ENCODE results near the gene PADI3.
"Not testable (repeated sequence)": the region's sequence is repeated elsewhere in the genome, so short reads cannot be mapped to it uniquely, and the experiment has no call there.

The PADI3 gene

GRCh38 chr1:17305576-17306095, 56.7 kb downstream of the PADI3 start:
- DNase-seq (ENCODE audit: low spot score): no peak

GRCh38 chr1:17306407-17306806, 57.5 kb downstream of the PADI3 start:
- no peak for DNase-seq (ENCODE audit: low spot score)

- no peak for DNase-seq (ENCODE audit: low spot score)
Measured at GRCh38 chr1:17306921-17307320, 58.0 kb downstream of the PADI3 start.

GRCh38 chr1:17307329-17307728, 58.4 kb downstream of the PADI3 start:
- DNase-seq (ENCODE audit: low spot score): no peak

- DNase-seq (ENCODE audit: low spot score): no peak
Measured at GRCh38 chr1:17307946-17308345, 59.0 kb downstream of the PADI3 start, which contains the start of gene PADI4. TSS of gene PADI4 (plus strand) at chr1:17308197. CDS start at chr1:17308223, 26 bp downstream.

- no peak for DNase-seq (ENCODE audit: low spot score)
Measured at GRCh38 chr1:17308593-17308992, 59.7 kb downstream of the PADI3 start.

GRCh38 chr1:17309426-17310067, 60.6 kb downstream of the PADI3 start:
- no peak for DNase-seq (ENCODE audit: low spot score)

GRCh38 chr1:17310068-17310640, 61.3 kb downstream of the PADI3 start:
- DNase-seq (ENCODE audit: low spot score): no peak

GRCh38 chr1:17313530-17314309, 64.8 kb downstream of the PADI3 start:
- DNase-seq (ENCODE audit: low spot score): no peak

GRCh38 chr1:17314491-17314971, 65.6 kb downstream of the PADI3 start:
- DNase-seq (ENCODE audit: low spot score): no peak

- no peak for DNase-seq (ENCODE audit: low spot score)
Measured at GRCh38 chr1:17315542-17316130, 66.7 kb downstream of the PADI3 start.

GRCh38 chr1:17316704-17317103, 67.8 kb downstream of the PADI3 start:
- no peak for DNase-seq (ENCODE audit: low spot score)

- no peak for DNase-seq (ENCODE audit: low spot score)
Measured at GRCh38 chr1:17318262-17318661, 69.4 kb downstream of the PADI3 start.

GRCh38 chr1:17319561-17320350, 70.9 kb downstream of the PADI3 start:
- DNase-seq (ENCODE audit: low spot score): no peak

GRCh38 chr1:17321857-17322390, 73.0 kb downstream of the PADI3 start:
- not testable (repeated sequence) for DNase-seq (ENCODE audit: low spot score)

GRCh38 chr1:17328855-17329254, 80.0 kb downstream of the PADI3 start:
- DNase-seq (ENCODE audit: low spot score): no peak

GRCh38 chr1:17329610-17330009, 80.7 kb downstream of the PADI3 start:
- DNase-seq (ENCODE audit: low spot score): no peak

- no peak for DNase-seq (ENCODE audit: low spot score)
Measured at GRCh38 chr1:17330856-17331255, 82.0 kb downstream of the PADI3 start.

GRCh38 chr1:17333081-17333480, 84.2 kb downstream of the PADI3 start:
- DNase-seq (ENCODE audit: low spot score): no peak
